Measurements from ENCODE around the gene UVRAG.

DNA sequence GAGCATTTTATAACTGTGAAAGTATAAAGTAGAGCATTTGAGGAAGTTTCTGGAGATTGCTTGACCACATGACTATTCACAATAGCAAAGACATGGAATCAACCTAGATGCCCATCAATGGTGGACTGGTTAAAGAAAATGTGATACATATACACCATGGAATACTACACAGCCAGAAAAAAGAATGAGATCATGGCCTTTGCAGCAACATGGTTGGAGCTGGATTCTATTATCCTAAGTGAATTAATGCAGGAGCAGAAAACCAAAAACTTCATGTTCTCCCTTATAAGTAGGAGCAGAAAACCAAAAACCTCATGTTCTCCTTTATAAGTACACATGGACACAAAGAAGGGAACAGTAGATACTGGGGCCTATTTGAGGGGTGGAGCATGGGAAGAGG is 30.3 kb downstream of the UVRAG start:
- TF ChIP-seq ZNF707 (tag by site-specific recombination; IDR thresholded peaks at IDR 0.05) (no peak), ZNF830 (tag by site-specific recombination; IDR thresholded peaks at IDR 0.05; ENCODE audit: low read depth) (no peak), SCRT2 (tag by site-specific recombination; IDR thresholded peaks at IDR 0.05) (no peak), ZBTB49 (tag by site-specific recombination; IDR thresholded peaks at IDR 0.05; ENCODE audit: low read depth) (no peak), BCL6B (tag by site-specific recombination; IDR thresholded peaks at IDR 0.05) (no peak), ZNF23 (tag by site-specific recombination; IDR thresholded peaks at IDR 0.05; ENCODE audit: borderline replicate concordance) (no peak), ZNF274 (IDR thresholded peaks at IDR 0.05; ENCODE audit: low read length) (no peak), ZNF274 (tag by site-specific recombination; IDR thresholded peaks at IDR 0.05; ENCODE audit: borderline replicate concordance) (no peak), ZNF433 (tag by site-specific recombination; IDR thresholded peaks at IDR 0.05; ENCODE audit: low read depth) (no peak), ZNF768 (tag by site-specific recombination; IDR thresholded peaks at IDR 0.05) (no peak), TCF7L2 (IDR thresholded peaks at IDR 0.05; ENCODE audit: borderline replicate concordance, low read depth, low read length) (no peak), ZSCAN18 (tag by site-specific recombination; IDR thresholded peaks at IDR 0.05) (no peak)
- TF ChIP-seq, protein P1, sequence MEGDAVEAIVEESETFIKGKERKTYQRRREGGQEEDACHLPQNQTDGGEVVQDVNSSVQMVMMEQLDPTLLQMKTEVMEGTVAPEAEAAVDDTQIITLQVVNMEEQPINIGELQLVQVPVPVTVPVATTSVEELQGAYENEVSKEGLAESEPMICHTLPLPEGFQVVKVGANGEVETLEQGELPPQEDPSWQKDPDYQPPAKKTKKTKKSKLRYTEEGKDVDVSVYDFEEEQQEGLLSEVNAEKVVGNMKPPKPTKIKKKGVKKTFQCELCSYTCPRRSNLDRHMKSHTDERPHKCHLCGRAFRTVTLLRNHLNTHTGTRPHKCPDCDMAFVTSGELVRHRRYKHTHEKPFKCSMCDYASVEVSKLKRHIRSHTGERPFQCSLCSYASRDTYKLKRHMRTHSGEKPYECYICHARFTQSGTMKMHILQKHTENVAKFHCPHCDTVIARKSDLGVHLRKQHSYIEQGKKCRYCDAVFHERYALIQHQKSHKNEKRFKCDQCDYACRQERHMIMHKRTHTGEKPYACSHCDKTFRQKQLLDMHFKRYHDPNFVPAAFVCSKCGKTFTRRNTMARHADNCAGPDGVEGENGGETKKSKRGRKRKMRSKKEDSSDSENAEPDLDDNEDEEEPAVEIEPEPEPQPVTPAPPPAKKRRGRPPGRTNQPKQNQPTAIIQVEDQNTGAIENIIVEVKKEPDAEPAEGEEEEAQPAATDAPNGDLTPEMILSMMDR (tag by site-specific recombination; IDR thresholded peaks at IDR 0.05) = no peak
- TF ChIP-seq, protein P2, sequence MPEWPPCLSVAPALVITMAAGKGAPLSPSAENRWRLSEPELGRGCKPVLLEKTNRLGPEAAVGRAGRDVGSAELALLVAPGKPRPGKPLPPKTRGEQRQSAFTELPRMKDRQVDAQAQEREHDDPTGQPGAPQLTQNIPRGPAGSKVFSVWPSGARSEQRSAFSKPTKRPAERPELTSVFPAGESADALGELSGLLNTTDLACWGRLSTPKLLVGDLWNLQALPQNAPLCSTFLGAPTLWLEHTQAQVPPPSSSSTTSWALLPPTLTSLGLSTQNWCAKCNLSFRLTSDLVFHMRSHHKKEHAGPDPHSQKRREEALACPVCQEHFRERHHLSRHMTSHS (tag by site-specific recombination; IDR thresholded peaks at IDR 0.05) = no peak

Data from HEK293 (cell line).